Retina (tissue), 1 donor: Measurements from ENCODE around the gene SLC35A4.
"Not testable (repeated sequence)": the region's sequence is repeated elsewhere in the genome, so short reads cannot be mapped to it uniquely, and the experiment has no call there.

Experiments used
- DNase-seq: peaks from one replicate; pipeline ENCODE4 v3.0.0-alpha.2; 2016

SLC35A4 gene

GRCh38 chr5:140560227-140560626 lies 4.4 kb upstream of the SLC35A4 start:
- no peak for DNase-seq

- DNase-seq = no peak
Observed at GRCh38 chr5:140561753-140562523, 2.7 kb upstream of the SLC35A4 start.

GRCh38 chr5:140563596-140563995 lies 1.0 kb upstream of the SLC35A4 start:
- no peak for DNase-seq

- DNase-seq = no peak
Observed at GRCh38 chr5:140565024-140565779, 574 bp downstream of the SLC35A4 start.

GRCh38 chr5:140565780-140566095 lies 1.1 kb downstream of the SLC35A4 start:
- no peak for DNase-seq

- DNase-seq = no peak
Observed at GRCh38 chr5:140566665-140567064, 2.0 kb downstream of the SLC35A4 start.

GRCh38 chr5:140567136-140567818 lies 2.6 kb downstream of the SLC35A4 start:
- DNase-seq = no peak

GRCh38 chr5:140567871-140568270 lies 3.2 kb downstream of the SLC35A4 start:
- DNase-seq = no peak

- DNase-seq = no peak
Observed at GRCh38 chr5:140568443-140569063, 3.9 kb downstream of the SLC35A4 start.

GRCh38 chr5:140569197-140569596 lies 4.6 kb downstream of the SLC35A4 start:
- DNase-seq = no peak

- no peak for DNase-seq
Observed at GRCh38 chr5:140570058-140570457, 5.4 kb downstream of the SLC35A4 start.

- no peak for DNase-seq
Observed at GRCh38 chr5:140570488-140570887, 5.9 kb downstream of the SLC35A4 start.

GRCh38 chr5:140571105-140571504 lies 6.5 kb downstream of the SLC35A4 start:
- no peak for DNase-seq

- no peak for DNase-seq
Observed at GRCh38 chr5:140573683-140574082, 9.1 kb downstream of the SLC35A4 start.

GRCh38 chr5:140574165-140574564 lies 9.5 kb downstream of the SLC35A4 start:
- no peak for DNase-seq

- DNase-seq = no peak
Observed at GRCh38 chr5:140575309-140575708, 10.7 kb downstream of the SLC35A4 start.

GRCh38 chr5:140576776-140577201 lies 12.2 kb downstream of the SLC35A4 start:
- DNase-seq = no peak

- not testable (repeated sequence) for DNase-seq
Observed at GRCh38 chr5:140579188-140579747, 14.6 kb downstream of the SLC35A4 start.

GRCh38 chr5:140587495-140587894 lies 22.9 kb downstream of the SLC35A4 start:
- DNase-seq = no peak

- no peak for DNase-seq
Observed at GRCh38 chr5:140588311-140589070, 23.9 kb downstream of the SLC35A4 start.

- DNase-seq = no peak
Observed at GRCh38 chr5:140590861-140591260, 26.2 kb downstream of the SLC35A4 start.

- DNase-seq = no peak
Observed at GRCh38 chr5:140591747-140592372, 27.2 kb downstream of the SLC35A4 start.
